HG03432 (cell line): Measurements from ENCODE around the gene PTGES.
"Not testable (repeated sequence)": the region's sequence is repeated elsewhere in the genome, so short reads cannot be mapped to it uniquely, and the experiment has no call there.

Source experiments
- ATAC-seq: cut with Tn5 transposase; IDR thresholded peaks from one replicate; pipeline ENCODE4 v1.9.1; 2021; ENCODE audit warnings: mild to moderate bottlenecking, moderate library complexity; ENCODE audit not compliant: unreplicated experiment

Gene PTGES

DNA sequence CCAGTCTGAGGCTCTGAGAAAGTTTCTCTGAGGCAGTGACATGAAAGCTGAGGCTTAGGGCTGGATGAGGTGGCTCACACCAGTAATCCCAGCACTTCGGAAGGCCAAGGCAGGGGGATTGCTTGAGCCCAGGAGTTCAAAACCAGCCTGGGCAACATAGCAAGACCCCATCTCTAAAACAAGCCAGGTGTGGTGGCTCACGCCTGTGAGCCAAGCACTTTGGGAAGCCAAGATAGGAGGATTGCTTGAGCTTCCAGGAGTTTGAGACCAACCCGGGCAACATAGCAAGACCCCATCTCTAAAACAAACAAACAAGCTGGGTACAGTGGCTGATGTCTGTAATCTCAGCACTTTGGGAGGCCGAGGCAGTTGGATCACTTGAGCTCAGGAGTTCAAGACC lies 3.8 kb downstream of the PTGES start:
- not testable (repeated sequence) for ATAC-seq

GRCh38 chr9:129748249-129748648 lies 4.6 kb downstream of the PTGES start:
- ATAC-seq = no peak

- no peak for ATAC-seq
Measured at GRCh38 chr9:129746092-129746777, 6.6 kb downstream of the PTGES start.

- ATAC-seq = no peak
Measured at GRCh38 chr9:129745200-129745599, 7.6 kb downstream of the PTGES start.

DNA sequence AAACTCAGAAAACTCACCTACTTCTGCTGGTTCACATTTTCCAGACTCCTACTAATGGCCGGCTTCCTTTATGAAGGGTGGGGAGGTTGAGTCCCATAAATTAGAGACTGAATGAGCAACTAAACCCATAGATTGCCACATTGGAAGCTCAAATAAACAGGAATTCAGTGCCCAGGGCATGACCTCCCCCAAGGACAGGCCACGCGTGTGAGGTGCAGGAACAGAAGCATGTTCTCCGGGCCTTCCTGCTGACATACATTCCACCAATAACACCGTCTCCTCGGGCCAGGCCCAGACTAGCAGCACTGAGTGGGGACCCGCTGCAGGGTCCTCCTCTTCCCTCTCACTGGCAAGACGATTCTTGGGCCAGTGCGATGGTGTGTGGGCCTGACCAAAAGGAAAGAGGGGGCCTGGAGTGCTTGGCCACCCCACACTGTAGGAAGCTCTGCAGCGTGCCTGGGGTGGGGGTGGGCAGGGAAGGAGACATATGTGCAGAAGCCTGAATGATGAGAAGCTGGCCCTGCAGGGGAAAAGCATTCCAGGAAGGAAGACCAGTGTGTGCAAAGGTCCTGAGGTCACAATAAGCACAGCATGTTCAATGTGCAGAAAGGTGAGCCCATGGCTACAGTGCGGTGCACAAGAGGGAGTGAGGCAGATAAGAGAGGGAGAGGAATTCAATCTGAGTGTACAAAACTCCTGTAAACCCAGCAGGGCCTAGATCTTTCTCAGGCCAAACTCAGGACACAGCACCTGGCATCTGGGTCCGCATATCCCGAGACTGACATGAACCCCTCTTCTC lies 12.0 kb downstream of the PTGES start:
- ATAC-seq = no peak

- ATAC-seq = no peak
Measured at GRCh38 chr9:129740174-129740573, 12.7 kb downstream of the PTGES start.

GRCh38 chr9:129739432-129739831 lies 13.4 kb downstream of the PTGES start:
- no peak for ATAC-seq

DNA sequence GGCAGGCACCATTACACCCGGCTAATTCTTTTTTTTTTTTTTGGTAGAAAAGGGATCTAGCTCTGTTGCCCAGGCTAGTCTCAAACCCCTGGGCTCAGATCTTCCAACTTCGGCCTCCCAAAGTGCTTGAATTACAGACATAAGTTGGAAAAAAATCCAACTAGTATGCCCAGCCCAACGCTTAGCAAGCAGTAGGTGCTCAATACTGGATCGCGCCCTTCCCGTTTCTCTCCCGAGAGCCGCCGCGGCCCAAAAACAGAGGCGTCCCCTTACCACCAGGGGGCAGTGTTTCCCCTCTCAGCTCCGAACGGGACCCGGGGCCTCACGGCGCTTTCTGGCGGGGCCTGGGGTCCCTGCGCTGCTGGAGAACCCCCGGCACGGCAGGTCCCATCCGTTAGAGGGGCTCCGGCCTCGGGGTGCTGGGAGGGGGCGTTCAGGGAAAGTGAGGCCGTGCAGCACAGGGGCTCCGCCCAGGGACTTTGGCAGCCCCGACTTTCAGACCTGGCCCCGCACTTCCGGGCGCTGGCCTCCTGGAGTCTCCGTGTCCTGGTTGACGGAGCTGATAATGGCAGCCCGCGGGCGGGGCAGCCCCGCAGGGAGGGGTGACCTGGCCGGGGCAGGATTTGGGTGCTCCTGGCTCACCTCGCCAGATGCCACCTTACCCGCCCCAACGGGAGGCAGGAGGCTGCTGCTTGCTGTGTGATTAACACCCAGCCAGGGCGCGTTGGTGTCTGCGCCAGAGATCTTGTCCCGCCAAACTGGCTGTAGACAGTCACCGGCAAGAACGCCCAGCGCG lies 15.2 kb downstream of the PTGES start:
- peak; percentile 69 for ATAC-seq

GRCh38 chr9:129736334-129736733 lies 16.5 kb downstream of the PTGES start:
- ATAC-seq = no peak

- ATAC-seq = no peak
Measured at GRCh38 chr9:129735546-129735945, 17.3 kb downstream of the PTGES start.

DNA sequence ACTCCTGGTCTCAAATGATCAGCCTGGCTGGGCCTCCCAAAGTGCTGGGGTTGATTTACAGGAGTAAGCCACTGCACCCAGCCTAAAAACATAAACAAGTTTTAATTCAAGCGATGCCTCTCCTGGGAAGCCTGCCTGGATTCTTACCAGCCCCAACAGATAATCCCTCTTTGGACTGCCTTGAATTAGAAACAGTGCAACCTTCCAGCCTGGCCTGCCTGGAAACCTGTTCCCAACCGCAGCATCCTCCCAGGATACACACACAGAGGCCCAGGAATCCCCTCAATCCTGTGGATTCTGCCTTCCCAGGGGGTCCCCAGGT lies 19.2 kb downstream of the PTGES start:
- no peak for ATAC-seq

DNA sequence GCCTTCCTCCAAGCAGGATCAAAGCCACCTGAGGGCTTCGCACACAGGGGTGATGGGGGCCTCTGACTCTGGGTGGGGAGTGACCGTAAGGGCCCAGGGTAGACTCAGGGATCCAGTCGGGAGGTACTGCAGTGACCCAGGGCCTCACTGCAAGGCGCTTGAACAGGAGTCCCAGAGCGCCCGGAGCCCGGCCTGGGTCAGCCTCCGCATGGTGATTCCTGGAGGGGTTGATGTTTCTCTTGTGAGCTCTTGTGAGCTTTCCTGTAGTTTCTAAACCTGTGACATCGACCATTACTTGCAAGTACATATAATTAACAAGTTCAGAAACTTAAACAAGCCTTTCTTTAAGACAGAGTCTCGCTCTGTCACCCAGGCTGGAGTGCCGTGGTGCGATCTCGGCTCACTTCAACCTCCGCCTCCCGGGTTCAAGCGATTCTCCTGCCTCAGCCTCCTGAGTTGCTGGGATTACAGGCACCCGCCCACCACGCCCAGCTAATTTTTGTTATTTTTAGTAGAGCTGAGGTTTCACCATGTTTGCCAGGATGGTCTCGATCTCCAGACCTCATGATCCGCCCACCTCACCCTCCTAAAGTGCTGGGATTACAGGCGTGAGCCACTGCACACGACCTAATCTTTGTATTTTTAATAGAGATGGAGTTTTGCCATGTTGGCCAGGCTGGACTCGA lies 19.8 kb downstream of the PTGES start:
- ATAC-seq = no peak

- no peak for ATAC-seq
Measured at GRCh38 chr9:129732100-129732499, 20.7 kb downstream of the PTGES start.

DNA sequence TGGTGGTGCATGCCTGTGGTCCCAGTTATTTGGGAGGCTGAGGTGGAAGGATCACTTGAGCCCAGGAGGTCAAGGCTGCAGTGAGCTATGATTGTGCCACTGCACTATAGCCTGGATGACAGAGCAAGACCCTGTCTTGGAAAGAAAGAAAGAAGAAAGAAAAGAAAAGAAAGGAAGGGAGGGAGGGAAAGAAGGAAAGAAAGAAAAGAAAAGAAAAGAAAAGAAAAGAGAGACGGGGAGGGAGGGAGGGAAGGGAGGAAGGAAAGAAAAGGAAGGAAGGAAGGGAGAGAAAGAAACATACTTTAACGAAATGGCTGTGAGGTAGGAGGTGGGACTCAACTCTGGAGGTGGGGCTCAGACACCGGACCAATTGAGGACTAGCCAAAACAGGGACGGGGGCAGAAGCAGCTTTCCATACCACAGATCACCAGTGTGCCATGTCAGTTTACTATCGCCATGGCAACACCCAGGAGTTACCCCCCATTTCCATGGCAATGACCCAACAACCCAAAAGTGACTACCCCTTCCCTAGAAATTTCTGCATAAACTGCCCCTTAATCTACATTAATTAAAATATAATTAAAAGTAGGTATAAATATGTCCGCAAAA lies 21.3 kb downstream of the PTGES start:
- ATAC-seq = no peak

DNA sequence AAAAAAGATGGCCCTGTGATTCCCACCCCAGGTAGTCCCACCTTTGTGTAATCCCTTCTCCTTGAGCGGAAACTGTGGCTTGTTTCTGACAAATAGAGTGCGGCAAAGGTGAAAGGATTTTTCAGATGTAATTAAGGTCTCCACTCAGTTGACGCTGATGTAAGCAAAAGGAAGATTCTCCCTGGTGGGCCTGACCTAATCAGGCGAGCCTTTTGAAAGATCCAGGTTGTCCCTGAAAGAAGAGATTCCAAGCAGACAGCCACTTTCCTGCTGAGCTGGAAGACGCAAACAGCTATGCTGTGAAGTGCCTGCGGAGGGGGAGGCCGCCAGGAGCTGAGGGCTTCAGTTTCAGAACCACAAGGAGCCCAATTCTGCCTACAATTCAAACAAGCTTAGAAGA lies 24.1 kb downstream of the PTGES start:
- ATAC-seq = no peak

- no peak for ATAC-seq
Measured at GRCh38 chr9:129726322-129727160, 26.3 kb downstream of the PTGES start.

DNA sequence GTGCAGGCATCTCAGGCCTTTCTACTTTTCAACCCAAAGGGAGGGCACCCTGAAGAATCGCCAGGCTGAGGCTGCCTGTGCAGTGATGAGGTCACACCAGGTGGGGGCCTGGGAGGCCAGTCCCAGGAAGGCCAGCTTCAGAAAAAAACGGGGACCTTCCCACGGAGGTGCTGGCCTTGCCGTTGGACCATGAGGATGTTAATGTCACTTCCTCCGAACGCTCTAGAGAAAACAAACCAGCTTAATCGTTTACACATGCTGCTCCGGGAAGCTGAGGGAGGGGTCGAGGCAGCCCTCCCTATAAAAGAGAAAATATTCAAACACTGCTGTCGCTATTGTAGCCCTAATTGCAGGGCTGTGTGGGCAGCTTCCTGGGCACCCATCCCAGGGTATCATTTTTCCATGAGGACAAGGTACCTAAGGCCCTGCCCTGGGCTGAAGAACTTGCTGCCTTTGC lies 27.0 kb downstream of the PTGES start:
- ATAC-seq = no peak

DNA sequence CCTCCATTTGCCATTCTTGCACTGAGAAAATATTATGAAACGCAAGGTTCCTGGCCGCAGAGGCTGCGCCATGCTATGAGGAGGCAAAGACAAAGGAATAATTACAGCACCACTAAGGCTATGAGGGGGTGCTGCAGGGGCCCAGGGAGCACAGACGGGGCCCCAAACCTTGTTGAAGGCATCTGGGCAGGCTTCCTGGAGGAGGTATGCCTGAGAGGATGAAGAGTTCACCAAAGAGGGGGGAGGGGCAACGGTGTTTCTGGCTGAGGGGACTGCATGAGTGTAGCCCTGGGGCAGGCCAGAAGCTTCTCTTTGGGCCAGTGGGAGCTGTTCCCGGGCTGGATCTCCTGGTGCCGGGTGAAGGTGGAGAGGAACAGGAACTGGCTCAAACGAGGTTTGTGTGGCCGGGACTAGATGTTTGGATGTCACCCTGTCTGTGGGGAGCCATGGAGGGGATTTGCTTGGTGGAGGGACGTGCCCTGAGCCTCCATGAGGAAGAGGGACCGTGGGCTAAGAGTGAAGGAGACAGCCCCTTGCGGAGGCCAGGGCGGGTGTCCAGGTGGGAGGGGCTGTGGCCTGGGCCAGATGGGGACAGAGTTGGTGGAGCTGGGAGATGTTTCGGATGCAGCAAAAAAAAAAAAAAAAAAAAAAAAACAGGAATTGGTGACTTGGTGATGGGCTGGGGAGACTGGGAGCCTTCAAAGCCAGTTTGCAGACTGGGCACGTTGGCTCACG lies 28.2 kb downstream of the PTGES start:
- ATAC-seq = no peak

- ATAC-seq = no peak
Measured at GRCh38 chr9:129722913-129723312, 29.9 kb downstream of the PTGES start.
